IMR-90 (cell line): ENCODE data around the gene CALCOCO2. TPM values are rescaled to one million over a fixed set of nuclear protein-coding genes. Genes with fewer than 3 reads are reported as not detected.
"Not testable (repeated sequence)": the region's sequence is repeated elsewhere in the genome, so short reads cannot be mapped to it uniquely, and the experiment has no call there.

Experiments used
- ATAC-seq: fragments of 200-7000 bp; cut with Tn5 transposase; 2 replicates; pipeline ENCODE4 v1.9.1; 2020; ENCODE audit warnings: low read depth, mild to moderate bottlenecking, moderate library complexity
- BruUV-seq: library from RNA; stranded (reverse); fragments of 400-500 nt; replicated peaks from 2 replicates; lab custom pipeline; 2021; lab: Mats Ljungman, UMichigan
- CTCF ChIA-PET: fragments of 300-600 bp; formaldehyde crosslinking; extraction: SDS; loops from one replicate; lab custom pipeline; 2021; ENCODE audit warnings: antibody characterized with exemption; lab: Yijun Ruan, JAX
- POLR2A ChIA-PET: fragments of 300-600 bp; sonication (Branson Sonifier 250); formaldehyde crosslinking; loops from one replicate; lab custom pipeline; 2022; ENCODE audit warnings: antibody characterized with exemption; ENCODE audit not compliant: unreplicated experiment; lab: Charles Lee
- DNase-seq: peaks from one replicate; pipeline ENCODE4 v3.0.0; 2013
- H2AFZ ChIP-seq: replicated peaks from 2 replicates; pipeline ENCODE3; 2013; ENCODE audit warnings: low read length, mild to moderate bottlenecking; ENCODE audit not compliant: poor library complexity
- H2AK5ac ChIP-seq: 2 replicates; pipeline ENCODE4 v1.6.1; 2013; ENCODE audit warnings: low read depth, low read length, inconsistent platforms
- H2AK9ac ChIP-seq: replicated peaks from 2 replicates; pipeline ENCODE3; 2013; ENCODE audit warnings: mild to moderate bottlenecking, low read depth, low read length, moderate library complexity; ENCODE audit not compliant: poor library complexity
- H2BK120ac ChIP-seq: 2 replicates; pipeline ENCODE4 v1.6.1; 2013; ENCODE audit warnings: low read depth, low read length, inconsistent platforms
- H2BK15ac ChIP-seq: 3 replicates; pipeline ENCODE4 v1.6.1; 2013; ENCODE audit warnings: low read depth, low read length, inconsistent platforms
- H2BK20ac ChIP-seq: 2 replicates; pipeline ENCODE4 v1.6.1; 2013; ENCODE audit warnings: low read depth, mild to moderate bottlenecking, inconsistent platforms, low read length, moderate library complexity
- H2BK5ac ChIP-seq: 2 replicates; pipeline ENCODE4 v1.6.1; 2013; ENCODE audit warnings: mild to moderate bottlenecking, low read depth, low read length, inconsistent platforms; ENCODE audit not compliant: poor library complexity, severe bottlenecking
- H3K14ac ChIP-seq: replicated peaks from 2 replicates; pipeline ENCODE4 v1.6.1; 2013; ENCODE audit warnings: low read depth, low read length, inconsistent platforms
- H3K18ac ChIP-seq: 2 replicates; pipeline ENCODE4 v1.6.1; 2013; ENCODE audit warnings: low read depth, low read length, control low read depth
- H3K23ac ChIP-seq: 2 replicates; pipeline ENCODE4 v1.6.1; 2013; ENCODE audit warnings: low read depth, low read length, inconsistent platforms
- H3K27ac ChIP-seq: 2 replicates; pipeline ENCODE4 v1.5.1; 2013; ENCODE audit warnings: mild to moderate bottlenecking, control low read depth, low read length; ENCODE audit not compliant: insufficient read depth
- H3K27me3 ChIP-seq: 2 replicates; pipeline ENCODE4 v1.6.1; 2013; ENCODE audit warnings: low read length; ENCODE audit not compliant: control insufficient read depth, insufficient read depth
- H3K36me3 ChIP-seq: 2 replicates; pipeline ENCODE4 v1.6.1; 2013; ENCODE audit warnings: low read length, mixed read lengths; ENCODE audit not compliant: control insufficient read depth, insufficient read depth
- H3K4ac ChIP-seq: 2 replicates; pipeline ENCODE4 v1.6.1; 2013; ENCODE audit warnings: low read depth, low read length, inconsistent platforms
- H3K4me1 ChIP-seq: 2 replicates; pipeline ENCODE4 v1.6.1; 2013; ENCODE audit warnings: low read length, mixed read lengths; ENCODE audit not compliant: control insufficient read depth, insufficient read depth
- H3K4me2 ChIP-seq: 2 replicates; pipeline ENCODE4 v1.6.1; 2013; ENCODE audit warnings: low read depth, mild to moderate bottlenecking, control low read depth, low read length, moderate library complexity
- H3K4me3 ChIP-seq: 2 replicates; pipeline ENCODE4 v1.5.1; 2013; ENCODE audit warnings: low read depth, mild to moderate bottlenecking, control low read depth, low read length, moderate library complexity; ENCODE audit not compliant: insufficient read depth
- H3K56ac ChIP-seq: 2 replicates; pipeline ENCODE4 v1.6.1; 2013; ENCODE audit warnings: low read length, inconsistent platforms; ENCODE audit not compliant: insufficient read depth; ENCODE audit errors: extremely low read depth
- H3K79me1 ChIP-seq, 2 experiments: 2 replicates each; pipeline ENCODE4 v1.6.1; 2013; ENCODE audit warnings: low read length in 2 of 2, inconsistent platforms in 1 of 2, low read depth in 1 of 2
- H3K9ac ChIP-seq: 2 replicates; pipeline ENCODE4 v1.6.1; 2013; ENCODE audit warnings: low read depth, low read length, control low read depth
- H3K9me1 ChIP-seq: 2 replicates; pipeline ENCODE4 v1.6.1; 2013; ENCODE audit warnings: low read length, inconsistent platforms; ENCODE audit not compliant: insufficient read depth
- H3K9me3 ChIP-seq: 2 replicates; pipeline ENCODE4 v1.6.1; 2013; ENCODE audit warnings: low read length; ENCODE audit not compliant: control insufficient read depth, insufficient read depth
- H4K20me1 ChIP-seq: 2 replicates; pipeline ENCODE4 v1.6.1; 2013; ENCODE audit warnings: low read length, inconsistent platforms; ENCODE audit not compliant: insufficient read depth
- H4K5ac ChIP-seq: 2 replicates; pipeline ENCODE4 v1.6.1; 2013; ENCODE audit warnings: mild to moderate bottlenecking, low read depth, low read length, control low read depth
- H4K8ac ChIP-seq, 2 experiments: 2 replicates each; pipeline ENCODE4 v1.6.1; 2013; ENCODE audit warnings: low read depth in 2 of 2, low read length in 2 of 2, control low read depth in 1 of 2, inconsistent platforms in 1 of 2
- H4K91ac ChIP-seq: 2 replicates; pipeline ENCODE4 v1.6.1; 2013; ENCODE audit warnings: low read depth, low read length, inconsistent platforms; ENCODE audit not compliant: insufficient read depth
- BHLHE40 ChIP-seq: fragments of 150-350 bp; IDR thresholded peaks from 2 replicates; pipeline ENCODE4 v1.6.1; 2016; ENCODE audit warnings: mild to moderate bottlenecking, low read depth, low read length
- CEBPB ChIP-seq: IDR thresholded peaks from 2 replicates; pipeline ENCODE4 v1.6.1; 2012; ENCODE audit warnings: low read depth, low read length, improper control_type of control experiment
- CHD1 ChIP-seq: IDR thresholded peaks from 2 replicates; pipeline ENCODE4 v1.6.1; 2012; ENCODE audit warnings: low read depth, low read length, improper control_type of control experiment
- FOS ChIP-seq: fragments of 150-350 bp; IDR thresholded peaks from 2 replicates; pipeline ENCODE4 v1.6.1; 2016; ENCODE audit warnings: low read depth, low read length
- MAFK ChIP-seq: IDR thresholded peaks from 2 replicates; pipeline ENCODE4 v1.6.1; 2012; ENCODE audit warnings: low read depth, low read length, improper control_type of control experiment
- MXI1 ChIP-seq: IDR thresholded peaks from 2 replicates; pipeline ENCODE4 v1.6.1; 2012; ENCODE audit warnings: low read depth, mild to moderate bottlenecking, low read length, moderate library complexity, borderline replicate concordance
- NFE2L2 ChIP-seq: fragments of 150-350 bp; IDR thresholded peaks from 2 replicates; pipeline ENCODE4 v1.6.1; 2016; ENCODE audit warnings: low read depth, mild to moderate bottlenecking, low read length
- POLR2A ChIP-seq: IDR thresholded peaks from 2 replicates; pipeline ENCODE4 v1.6.1; 2012; ENCODE audit warnings: mild to moderate bottlenecking, low read depth, low read length
- WGBS, 2 experiments: methylation state at CpG; one replicate each; pipeline versions ENCODE4 v1.1.5 to v1.1.7; 2013; ENCODE audit warnings: missing lambda C conversion rate in 2 of 2; ENCODE audit not compliant: insufficient read length in 1 of 2; ENCODE audit errors: extremely low coverage in 2 of 2; 5-methylcytosine and 5-hydroxymethylcytosine counted together
- dilution Hi-C: fragments of 300-500 bp; cut with HindIII; formaldehyde crosslinking; loops from one replicate; pipeline ENCODE4 v1.14.3; 2018; ENCODE audit warnings: low sequenced_read_pairs; ENCODE audit not compliant: unreplicated experiment
- in situ Hi-C: fragments of 300-500 bp; cut with MboI; formaldehyde crosslinking; loops from 3 replicates; pipeline ENCODE4 v1.14.3; 2019; ENCODE audit warnings: low sequenced_read_pairs, inconsistent platforms, mixed read lengths
- intact Hi-C: fragments of 100-400 bp; cut with micrococcal nuclease; formaldehyde crosslinking; loops from 2 replicates; pipeline ENCODE4 v1.10.0; 2022
- polyA plus RNA-seq, 3 experiments: library from polyadenylated mRNA; depleted of rRNA; stranded (reverse); fragments of >200 nt; gene quantifications; 2 replicates each; pipeline ENCODE4 v1.2.3, GENCODE V29; 2012; ENCODE audit warnings: low replicate concordance in 1 of 3
- total RNA-seq: library from RNA; depleted of rRNA; stranded (reverse); fragments of >200 nt; gene quantifications from 2 replicates; pipeline ENCODE4 v1.2.3, GENCODE V29; 2012
- TF ChIP-seq, protein P1 (sequence below): fragments of 150-350 bp; IDR thresholded peaks from 2 replicates; pipeline ENCODE4 v1.6.1; 2016; ENCODE audit warnings: low read depth, mild to moderate bottlenecking, low read length, moderate library complexity, borderline replicate concordance

Gene CALCOCO2
- total and polyA plus RNA-seq, 2 of the 4 experiments (the other 2 are of a cell fraction): 35.9 to 53.4 TPM

GRCh38 chr17:48835971-48836370 is 5.1 kb downstream of the CALCOCO2 start:
- Histone ChIP-seq H4K8ac (no peak overlapping the region), H3K27ac (no peak overlapping the region), H3K18ac (no peak overlapping the region), H2AK9ac (no peak overlapping the region), H4K20me1 (peaks cover 18% of the 10 kb centered on the region; the same call in 1 of the 2 replicates), H2BK120ac (no peak overlapping the region), H3K9me1 (peaks cover 12% of the 10 kb centered on the region), H3K4me1 (peaks cover 11% of the 10 kb centered on the region), H3K79me1 (peaks cover 33 to 71% of the 10 kb centered on the region in 2 experiments), H3K9ac (no peak overlapping the region), H2AFZ (no peak overlapping the region), H3K14ac (no peak overlapping the region), H3K36me3 (no peaks in the 10 kb centered on the region), H2AK5ac (no peak overlapping the region), H2BK20ac (no peak overlapping the region), H4K91ac (no peak overlapping the region), H3K56ac (no peak overlapping the region), H3K4ac (no peak overlapping the region), H3K9me3 (no peaks in the 10 kb centered on the region), H2BK5ac (no peak overlapping the region), H3K23ac (no peak overlapping the region), H3K4me2 (no peak overlapping the region), H3K4me3 (no peak overlapping the region), H2BK15ac (no peak overlapping the region), H3K27me3 (no peaks in the 10 kb centered on the region), H4K5ac (no peak overlapping the region)
- in situ Hi-C loops (no loop called here), dilution Hi-C loops (no loop called here), intact Hi-C loops (no loop called here)
- no TSS peak for BruUV-seq
- POLR2A ChIA-PET: no interaction called here
- TF ChIP-seq MAFK (no peak), MXI1 (no peak), BHLHE40 (no peak), CHD1 (no peak), FOS (no peak), NFE2L2 (no peak), POLR2A (no peak), CEBPB (no peak)
- TF ChIP-seq, protein P1, sequence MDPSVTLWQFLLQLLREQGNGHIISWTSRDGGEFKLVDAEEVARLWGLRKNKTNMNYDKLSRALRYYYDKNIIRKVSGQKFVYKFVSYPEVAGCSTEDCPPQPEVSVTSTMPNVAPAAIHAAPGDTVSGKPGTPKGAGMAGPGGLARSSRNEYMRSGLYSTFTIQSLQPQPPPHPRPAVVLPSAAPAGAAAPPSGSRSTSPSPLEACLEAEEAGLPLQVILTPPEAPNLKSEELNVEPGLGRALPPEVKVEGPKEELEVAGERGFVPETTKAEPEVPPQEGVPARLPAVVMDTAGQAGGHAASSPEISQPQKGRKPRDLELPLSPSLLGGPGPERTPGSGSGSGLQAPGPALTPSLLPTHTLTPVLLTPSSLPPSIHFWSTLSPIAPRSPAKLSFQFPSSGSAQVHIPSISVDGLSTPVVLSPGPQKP: no peak
- no CpG with 5 or more reads among the region's 2 CpGs for WGBS, 2 experiments
- ATAC-seq (no peak), DNase-seq (no peak)
- CTCF ChIA-PET: no interaction called here

- H2BK15ac ChIP-seq, dilution Hi-C loops, H3K18ac ChIP-seq, H3K9me3 ChIP-seq, POLR2A ChIA-PET, H3K4ac ChIP-seq, H3K23ac ChIP-seq, intact Hi-C loops, H2AK9ac ChIP-seq, CTCF ChIA-PET, ATAC-seq, H2AFZ ChIP-seq, BruUV-seq, H3K56ac ChIP-seq, H2BK20ac ChIP-seq, H3K14ac ChIP-seq, H2AK5ac ChIP-seq, H4K91ac ChIP-seq, H3K4me2 ChIP-seq, H3K4me3 ChIP-seq, H2BK5ac ChIP-seq, H4K5ac ChIP-seq, DNase-seq, H3K36me3 ChIP-seq, H3K27ac ChIP-seq, in situ Hi-C loops, H3K27me3 ChIP-seq, H3K9ac ChIP-seq, H2BK120ac ChIP-seq, H4K8ac ChIP-seq: not testable (repeated sequence)
- H4K20me1 ChIP-seq: peaks cover 15% of the 10 kb centered on the region; the same call in 1 of the 2 replicates
- H3K79me1 ChIP-seq: peaks cover 29 to 68% of the 10 kb centered on the region in 2 experiments
- peaks cover 15% of the 10 kb centered on the region for H3K9me1 ChIP-seq
- peaks cover 13% of the 10 kb centered on the region for H3K4me1 ChIP-seq
- no CpG with 5 or more reads among the region's 4 CpGs for WGBS, 2 experiments
These were observed 6.6 kb downstream of the CALCOCO2 start for GRCh38 chr17:48837458-48837857.
